Stimulated activated CD8-positive, alpha-beta memory T cell treated with anti-CD3 and anti-CD28 coated beads, Interleukin-2, amount 100 ng/mL, for 48 hours (primary cell): ENCODE results near the gene UBC.
"Not testable (repeated sequence)": the region's sequence is repeated elsewhere in the genome, so short reads cannot be mapped to it uniquely, and the experiment has no call there.

Source experiments
- DNase-seq, 2 donors: peaks; one replicate each; pipeline ENCODE4 v3.0.0-alpha.2; 2020; ENCODE audit warnings: low read depth in 2 of 2

UBC gene

DNA sequence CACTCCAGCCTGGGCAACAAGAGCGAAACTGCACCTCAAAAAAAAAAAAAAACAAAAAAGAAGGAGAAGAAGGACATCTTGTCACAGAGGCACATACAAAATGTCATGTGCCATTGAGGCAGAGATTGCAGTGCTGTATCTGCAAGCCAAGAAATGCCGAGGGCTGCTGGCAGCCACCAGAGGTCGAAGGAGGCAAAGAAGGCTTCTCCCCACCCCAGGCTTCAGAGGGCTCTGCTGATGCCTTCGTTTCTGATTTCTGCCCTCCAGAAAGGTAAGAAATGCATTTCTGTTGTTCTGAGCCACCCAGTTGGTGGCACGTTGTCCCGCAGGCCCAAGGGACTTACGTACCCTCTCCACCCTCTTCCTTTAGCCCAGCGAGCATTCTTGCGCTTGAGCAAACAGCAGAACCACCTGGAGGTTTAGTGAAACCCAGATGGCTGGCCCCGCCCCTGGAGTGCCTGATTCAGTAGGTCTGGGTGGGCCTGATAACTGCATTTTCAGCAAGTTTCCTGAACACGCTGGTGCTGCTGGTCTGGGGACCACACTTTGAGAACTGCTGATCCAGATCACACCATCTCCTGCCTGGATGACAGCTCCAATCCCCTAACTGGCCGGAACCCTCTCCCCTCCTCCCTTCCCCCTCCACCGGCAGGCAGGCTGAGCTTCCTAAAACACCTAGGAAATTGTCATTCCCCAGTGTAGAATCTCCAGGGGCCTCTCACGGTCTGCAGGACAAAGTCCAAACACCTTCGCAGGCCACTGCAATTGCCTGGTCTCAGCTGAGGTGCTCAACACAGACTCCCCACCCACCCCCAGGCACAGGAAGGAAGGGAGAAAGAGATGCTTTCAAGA lies 29.6 kb downstream of the UBC start:
- no peak for DNase-seq

DNA sequence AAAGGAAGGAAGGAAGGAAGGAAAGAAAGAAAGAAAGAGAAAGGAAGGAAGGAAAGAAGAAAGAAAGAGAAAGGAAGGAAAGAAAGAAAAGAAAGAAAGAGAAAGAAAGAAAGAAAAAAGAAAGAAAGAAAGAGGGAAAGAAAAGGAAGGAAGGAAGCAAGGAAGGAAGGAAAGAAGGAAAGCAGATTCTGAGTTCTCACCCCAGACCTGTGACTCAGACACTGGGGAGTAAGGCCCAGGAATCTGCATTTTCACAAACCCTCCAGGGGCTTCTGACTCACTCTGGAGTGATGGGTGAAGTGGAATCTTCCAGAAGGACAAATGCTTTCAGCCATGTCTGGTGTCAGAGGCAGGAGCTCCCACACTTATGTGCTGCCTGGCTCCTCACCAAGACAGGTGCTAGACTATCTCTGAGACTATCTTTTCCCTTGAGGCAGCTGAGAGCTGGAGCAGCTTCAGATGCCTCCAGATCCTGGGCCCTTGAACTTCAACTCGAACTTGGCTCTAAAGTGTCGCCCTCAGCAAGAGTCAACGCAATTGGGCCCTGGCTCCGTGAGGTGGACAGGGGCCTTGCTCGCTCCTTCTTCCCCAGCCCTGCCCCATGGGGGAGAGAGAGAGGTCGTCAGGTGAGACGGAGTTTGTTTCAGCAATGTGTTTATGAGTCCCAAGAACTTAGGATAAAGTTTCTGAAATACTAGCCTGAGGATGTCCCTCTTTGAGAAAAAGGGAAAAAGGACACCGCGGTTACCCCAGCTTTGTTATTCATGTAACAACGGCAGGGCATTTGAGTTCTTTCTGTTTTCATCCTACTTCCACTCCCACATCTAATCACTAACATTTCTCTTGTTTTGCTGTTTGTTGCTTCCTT lies 31.0 kb downstream of the UBC start:
- DNase-seq: no peak

DNA sequence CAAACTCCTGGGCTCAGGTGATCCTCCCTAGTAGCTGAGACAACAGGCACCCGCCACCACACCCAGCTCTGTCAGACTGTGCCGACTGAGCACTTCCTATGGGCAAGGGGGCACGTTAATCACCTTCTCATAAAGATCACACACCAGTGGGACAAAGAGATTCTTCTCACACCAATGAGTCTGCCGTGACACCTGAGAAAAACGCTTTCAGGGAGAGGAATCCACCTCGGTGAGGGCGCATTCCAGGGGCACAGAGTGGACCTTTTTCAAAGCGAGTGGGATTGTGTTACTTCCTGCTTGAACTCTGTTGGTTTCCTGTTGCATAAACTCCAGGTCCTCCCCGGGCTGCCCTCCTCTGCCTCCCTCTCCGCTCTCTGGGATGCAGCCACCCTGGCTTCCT lies 33.3 kb downstream of the UBC start:
- no peak for DNase-seq

DNA sequence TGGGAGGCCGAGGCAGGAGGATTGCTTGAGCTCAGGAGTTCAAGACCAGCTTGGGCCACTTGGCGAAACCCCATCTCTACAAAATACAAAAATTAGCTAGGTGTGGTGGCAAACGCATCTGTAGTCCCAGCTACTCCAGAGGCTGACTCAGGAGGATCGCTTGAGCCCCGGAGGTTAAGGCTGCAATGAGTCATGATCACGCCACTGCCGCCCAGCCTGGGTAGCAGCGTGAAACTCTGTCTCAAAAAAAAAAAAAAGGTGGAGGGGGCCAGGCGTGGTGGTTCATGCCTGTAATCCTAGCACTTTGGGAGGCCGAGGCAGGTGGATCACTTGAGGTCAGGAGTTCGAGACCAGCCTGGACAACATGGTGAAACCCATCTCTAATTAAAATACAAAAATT lies 34.1 kb downstream of the UBC start:
- not testable (repeated sequence) for DNase-seq

DNA sequence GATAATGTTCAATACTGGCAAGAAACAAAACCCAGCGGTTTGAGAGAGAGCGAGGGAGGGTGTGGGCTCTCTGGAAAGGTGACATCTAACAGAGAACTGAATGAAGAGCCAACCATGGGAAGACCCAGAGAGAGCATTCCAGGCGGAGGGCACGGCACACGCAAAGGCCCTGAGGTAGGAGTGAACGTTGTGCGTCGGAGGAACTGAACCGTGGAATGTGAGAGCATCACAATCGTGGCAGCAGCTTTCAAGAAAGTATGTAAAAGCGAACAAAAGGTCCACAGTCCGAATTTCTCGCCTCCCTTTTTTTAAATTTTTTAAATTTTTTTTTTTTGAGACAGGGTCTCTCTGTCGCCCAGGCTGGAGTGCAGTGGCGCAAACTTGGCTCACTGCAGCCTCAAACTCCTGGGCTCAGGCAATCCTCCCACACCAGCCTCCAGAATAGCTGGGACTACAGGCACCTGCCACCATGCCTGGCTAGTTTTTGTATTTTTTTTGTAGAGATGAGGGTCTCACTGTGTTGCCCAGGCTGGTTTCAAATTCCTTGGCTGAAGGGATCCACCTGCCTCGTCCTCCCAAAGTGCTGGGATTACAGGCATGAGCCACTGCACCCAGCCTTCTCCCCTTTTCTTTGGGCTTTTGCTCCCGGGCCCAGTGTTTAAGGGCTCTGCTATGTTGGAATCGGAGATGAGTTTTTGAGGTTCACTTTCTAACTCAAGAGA lies 35.5 kb downstream of the UBC start:
- DNase-seq: no peak

DNA sequence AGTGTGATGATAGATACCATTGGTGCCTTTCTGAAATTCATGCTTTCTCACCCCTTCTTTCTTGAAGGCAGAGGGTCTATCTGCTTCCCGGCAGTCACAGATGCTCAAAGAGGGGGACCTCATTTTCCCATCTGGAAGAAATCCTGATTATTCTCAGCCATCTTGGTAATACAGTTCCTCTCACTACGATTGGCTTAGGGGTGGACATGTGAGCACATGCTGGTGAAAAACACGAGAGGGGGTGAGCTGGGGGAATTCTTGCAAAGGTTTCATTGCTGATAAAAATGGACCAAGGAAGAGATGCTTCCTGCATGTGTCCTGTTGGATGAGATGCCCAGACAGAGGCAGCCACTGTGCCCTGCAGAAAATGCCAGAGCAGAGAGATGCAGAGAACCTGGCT lies 37.0 kb downstream of the UBC start:
- no peak for DNase-seq

DNA sequence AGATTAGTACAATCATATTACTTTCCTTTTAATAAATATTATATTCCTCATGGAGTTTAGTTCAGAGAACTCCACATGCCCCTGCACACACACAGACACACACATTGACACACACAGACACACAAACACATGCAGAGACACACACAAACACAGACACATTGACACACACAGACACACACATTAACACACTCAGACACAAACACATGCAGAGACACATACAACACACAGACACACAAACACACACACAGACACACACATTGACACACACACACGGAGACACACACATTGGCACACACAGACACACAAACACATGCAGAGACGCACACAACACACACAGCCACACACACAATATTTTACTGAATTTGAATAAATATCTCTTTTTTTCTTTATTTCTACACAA lies 38.3 kb downstream of the UBC start:
- no peak for DNase-seq

DNA sequence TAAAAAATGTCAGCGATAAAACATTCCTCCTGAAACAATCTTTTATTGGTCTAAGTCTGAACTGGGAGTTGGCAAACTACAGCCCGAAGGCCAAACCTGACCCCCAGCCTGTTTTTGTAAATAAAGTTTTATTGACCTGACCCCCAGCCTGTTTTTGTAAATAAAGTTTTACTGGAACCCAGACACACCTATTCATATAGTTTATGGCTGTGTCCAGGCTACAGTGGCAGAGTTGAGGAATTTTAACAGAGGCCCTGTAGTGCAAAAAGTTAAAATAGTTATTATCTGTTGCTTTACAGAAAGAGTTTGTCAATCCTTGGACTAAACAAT lies 38.7 kb downstream of the UBC start:
- no peak for DNase-seq

DNA sequence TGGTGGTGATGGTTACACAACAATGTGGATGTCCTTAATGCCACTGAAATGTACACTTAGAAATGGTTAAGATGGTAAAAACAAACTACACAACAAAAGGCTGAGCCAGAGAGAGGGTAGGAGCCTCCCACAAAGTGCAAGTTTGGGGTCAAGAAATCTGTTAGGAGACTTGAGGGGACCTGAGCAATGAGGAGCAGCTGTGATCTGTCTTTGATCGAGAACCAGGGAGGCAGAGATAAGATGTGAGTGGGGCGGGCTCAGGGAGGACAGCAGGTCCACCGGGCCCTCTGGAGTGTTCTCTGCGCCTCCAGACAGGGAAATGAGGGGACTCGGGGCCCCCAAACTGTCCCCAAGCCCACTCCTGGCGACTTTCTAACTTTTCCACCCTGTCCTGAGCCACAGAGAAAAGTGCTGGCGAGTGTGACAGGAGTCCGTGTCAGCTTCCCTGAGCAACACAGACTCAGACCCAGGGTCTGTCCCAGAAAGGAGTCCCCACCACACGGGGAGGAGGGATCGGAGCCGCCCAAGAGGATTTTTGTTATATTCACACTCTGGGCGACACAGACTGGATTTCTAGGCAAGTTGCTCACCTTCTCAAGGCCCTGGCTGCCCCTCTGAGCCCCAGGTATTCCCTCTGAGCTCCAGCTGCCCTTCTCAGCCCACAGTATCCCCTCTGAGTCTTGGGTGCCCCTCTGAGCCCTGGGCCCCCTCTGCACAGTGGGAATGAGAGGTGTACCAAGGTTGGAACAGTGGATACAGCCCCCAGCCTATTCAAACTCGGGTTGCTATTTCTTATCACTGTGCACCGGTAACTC lies 39.3 kb downstream of the UBC start:
- no peak for DNase-seq

DNA sequence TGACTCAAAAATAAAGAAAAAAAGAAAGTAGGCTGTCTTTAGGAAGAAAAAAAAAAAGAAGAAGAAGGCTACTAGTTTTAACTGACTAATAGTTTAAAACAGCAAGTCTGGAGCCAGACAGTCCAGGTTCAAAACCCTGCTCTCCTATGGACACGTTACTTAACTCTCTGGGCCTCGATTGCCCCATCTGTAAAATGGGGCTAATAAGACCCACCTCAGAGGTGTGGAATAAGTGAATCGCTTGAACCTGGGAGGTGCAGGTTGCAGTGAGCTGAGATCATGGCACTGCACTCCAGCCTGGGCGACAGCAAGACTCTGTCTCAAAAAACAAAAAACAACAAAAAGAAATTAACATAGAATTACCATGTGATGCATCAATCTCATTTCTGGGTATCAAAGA lies 40.3 kb downstream of the UBC start:
- DNase-seq: no peak

DNA sequence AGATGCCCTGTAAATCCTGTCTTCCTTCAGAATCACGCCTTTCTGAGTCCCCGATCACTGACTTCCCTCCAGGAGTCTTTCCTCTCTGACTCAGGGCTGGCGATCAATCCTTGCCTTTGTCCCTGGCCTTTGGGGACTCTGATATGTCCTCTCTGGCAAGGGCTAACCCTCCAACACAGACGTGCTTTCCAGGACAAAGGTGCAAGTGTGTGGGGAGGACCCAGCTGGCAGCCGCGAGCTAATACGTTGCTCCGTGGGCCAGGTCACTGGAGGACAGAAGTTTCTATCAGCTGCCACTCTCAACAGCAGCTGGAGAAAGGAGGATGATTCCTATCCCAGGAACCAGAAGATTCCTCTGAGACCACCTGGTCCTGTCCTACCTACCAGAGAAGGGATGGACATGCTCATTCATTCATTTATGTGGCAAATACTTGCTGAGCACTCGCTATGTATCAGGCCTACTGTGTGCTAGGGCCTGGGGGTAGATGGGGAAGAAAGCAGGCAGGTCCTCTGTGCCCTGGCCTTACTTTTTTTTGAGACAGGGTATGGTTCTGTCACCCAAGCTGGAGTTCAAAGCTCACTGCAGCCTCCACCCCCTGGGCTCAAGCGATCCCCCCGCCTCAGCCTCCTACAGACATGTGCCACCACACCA lies 42.3 kb downstream of the UBC start:
- no peak for DNase-seq

DNA sequence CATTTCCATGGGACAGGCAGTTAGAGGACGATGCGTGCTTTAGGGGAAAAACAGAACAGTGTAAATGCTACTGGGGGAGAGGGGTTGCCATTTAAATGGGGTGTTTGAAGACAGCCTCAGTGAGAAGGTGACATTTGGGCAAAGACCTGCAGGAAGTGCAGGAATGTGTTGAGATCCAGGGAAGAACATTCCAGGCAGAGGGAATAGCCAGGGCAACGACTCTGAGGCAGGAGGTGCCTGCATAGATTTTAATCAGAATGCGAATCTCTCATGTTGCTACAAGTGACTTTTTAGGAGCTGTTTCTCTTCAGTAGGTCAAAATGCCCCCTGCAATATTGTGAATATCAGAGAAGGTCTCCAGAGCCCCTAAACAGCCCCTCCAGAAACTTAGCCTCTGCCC lies 43.2 kb downstream of the UBC start:
- DNase-seq: no peak

DNA sequence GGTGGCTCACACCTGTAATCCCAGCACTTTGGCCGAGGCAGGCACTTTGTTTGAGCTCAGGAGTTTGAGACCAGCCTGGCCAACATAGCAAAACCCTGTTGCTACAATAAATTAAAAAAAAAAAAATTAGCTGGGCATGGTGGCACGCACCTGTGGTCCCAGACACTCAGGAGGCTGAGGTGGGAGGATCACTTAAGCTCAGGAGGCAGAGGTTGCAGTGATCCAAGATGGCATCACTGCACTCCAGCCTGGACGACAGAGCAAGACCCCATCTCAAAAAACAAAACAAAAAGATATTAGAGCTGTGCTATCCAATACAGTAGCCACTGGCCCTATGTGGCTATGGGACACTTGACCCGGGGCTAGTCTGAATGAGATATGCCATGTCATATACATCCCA lies 43.9 kb downstream of the UBC start:
- no peak for DNase-seq

DNA sequence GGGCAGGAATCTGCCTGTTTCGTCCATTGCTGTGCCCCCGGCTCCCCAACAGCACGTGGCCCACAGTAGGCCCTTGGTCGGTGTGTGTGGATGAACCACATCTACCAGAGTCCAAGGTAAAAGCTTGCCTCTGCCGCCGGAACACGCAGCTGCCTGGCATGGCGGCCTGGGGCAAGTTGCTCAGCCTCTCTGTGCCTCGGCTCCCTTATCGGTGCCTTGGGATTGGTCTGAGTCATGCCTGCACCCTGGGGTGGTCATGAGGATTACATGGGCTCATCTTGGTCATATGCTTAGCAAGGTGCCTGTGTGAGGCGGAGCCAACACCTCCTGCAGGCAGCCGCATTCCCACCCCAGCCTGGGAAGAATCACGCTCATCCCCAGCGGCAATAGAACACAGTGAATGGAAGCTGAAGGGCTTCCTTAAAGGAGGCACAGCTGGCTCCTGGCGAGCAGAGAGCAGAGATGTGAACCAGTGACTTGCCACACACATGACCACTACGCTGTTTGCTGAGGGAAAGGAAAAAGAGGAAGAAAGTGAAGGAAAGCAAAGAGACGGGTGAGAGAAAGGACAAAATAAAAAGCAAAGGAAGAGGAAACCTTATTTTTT lies 45.3 kb downstream of the UBC start:
- DNase-seq: no peak

DNA sequence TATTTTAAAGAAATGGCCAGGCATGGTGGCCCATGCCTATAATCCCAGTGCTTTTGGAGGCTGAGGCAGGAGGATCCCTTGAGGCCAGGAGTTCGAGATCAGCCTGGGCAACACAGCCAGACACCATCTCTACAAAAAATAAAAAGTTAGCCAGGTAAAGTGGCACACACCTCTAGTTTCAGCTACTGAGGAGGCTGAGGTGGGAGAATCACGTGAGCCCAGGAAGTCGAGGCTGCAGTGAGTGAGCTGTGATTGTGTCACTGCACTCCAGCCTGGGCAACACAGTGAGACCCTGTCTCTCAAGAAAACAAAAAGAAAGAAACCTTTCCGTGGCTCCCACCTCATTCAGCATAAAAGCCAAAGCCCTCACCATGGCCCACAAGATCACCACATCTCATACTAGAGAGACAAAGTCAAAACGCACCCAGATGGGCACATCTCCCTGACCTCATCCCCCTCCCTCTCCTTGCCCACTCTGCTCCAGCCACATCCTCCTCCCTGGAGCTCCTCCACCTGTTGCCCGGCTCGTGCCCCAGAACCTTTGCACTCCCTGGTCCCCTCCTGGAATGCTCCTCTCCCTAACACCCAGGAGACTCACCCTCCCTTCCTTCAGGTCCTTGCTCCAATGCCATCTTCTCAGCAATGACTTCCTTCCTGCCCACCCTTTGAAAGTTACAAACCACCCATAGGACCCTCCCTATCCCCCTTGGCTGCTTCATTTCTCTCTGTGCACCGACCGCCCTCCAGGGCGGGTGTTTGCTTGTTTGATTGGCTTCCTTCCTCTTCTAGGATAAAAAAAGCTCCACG lies 46.0 kb downstream of the UBC start:
- DNase-seq: no peak

DNA sequence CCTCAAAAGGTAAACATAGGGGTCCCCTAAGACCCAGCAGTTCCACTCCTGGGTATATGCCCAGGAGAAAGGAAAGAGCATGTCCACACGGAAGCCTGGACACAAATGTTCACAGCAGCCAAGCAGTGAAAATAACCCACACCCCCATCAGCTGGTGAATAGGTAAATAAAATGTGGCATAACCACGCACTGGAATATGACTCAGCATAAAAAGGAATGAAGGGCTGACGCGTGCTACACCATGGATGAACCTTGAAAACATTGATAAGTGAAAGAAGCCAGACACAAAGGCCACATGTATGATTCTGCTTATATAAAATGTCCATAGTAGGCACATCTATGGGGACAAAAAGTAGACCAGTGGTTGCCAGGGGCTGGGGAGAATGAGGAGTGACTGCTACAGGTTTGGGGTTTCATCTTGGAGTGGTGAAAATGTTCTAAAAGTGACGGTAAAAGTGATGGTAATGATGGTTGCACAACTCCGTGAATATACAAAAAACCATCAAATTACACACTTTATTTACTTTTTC lies 47.0 kb downstream of the UBC start:
- no peak for DNase-seq

DNA sequence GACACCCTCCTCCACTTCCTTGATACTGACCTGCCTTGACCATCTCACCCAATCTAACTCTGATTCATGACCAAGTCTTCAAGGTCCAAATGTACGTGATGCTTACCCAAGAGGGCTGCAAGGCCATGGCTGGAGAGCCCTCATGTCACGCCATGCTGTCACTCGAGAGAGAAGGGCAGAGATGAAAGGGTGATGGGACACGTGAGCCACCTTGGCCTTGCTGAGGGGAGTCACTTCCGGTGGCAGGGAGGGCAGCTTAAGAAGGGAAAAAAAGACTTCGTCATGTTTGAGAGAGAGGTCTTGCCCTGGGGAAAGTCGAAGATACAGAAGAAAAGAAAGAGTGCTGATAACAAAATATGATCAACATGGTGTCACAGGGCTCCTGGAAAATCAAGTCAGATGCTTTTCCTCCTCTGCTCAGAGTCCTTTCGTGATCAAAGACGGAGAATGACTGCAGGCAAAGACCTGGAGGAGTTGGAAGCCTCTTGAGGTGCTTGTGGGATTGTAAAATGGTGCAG lies 47.5 kb downstream of the UBC start:
- no peak for DNase-seq

DNA sequence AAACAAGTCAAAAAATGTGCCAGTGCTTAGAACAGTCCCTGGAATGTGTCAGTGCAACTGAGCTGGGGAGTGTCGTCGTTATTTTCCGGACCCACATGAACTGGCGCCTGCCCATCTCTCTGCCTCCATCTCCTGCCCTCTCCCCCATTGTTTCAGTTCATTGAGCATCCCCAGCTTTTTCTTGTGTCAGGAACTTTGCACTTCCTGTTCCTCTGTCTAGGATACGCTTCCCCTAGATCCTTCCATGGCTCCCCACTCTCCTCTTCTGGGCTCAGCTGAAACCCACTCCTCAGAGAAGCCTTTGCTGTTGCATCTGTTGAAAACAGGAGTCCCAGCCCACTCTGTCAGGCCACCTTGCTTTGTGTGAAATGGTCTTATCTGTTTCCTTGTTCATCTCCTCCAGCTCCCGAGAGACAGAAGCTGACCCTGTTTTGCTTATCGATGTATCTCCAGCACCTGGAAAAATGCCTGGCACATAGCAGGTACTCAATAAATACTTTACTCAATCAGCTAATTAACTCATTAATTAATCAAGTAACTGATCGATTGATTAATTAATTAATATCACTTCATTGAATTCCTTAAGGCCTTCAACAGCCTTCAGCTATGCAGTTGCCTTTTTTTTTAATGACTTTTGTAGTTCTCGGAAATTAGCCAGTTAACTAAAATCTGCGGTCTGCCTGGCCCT lies 48.1 kb downstream of the UBC start:
- no peak for DNase-seq

DNA sequence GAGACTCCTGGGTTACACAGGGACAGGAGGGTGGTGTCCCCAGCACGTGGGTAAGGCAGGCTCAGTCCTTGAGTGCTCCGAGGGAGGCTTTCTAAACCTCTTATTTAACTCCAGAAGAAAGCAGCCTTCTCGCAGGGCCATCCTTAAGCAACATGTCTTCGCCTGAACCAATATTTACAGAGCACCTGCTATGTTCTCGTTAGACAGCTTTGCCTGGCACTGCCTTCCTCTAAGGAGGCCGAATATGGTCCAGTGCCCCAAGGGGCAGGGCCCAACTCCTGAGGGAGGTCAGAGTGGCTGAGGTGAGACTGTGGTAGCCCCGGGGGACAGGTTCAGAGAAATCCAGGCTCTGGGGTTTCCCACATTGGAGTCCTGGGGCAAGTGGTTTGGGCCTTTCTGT lies 48.7 kb downstream of the UBC start:
- DNase-seq: no peak
